Loucy (cell line): ENCODE results near the gene CCR4.
"Not testable (repeated sequence)": the region's sequence is repeated elsewhere in the genome, so short reads cannot be mapped to it uniquely, and the experiment has no call there.

Source experiments
- H2AFZ ChIP-seq: fragments of 200-600 bp; sonication (generic); 2 replicates; pipeline ENCODE4 v1.6.0; 2016; ENCODE audit warnings: antibody characterized with exemption, mild to moderate bottlenecking, low read length, moderate library complexity
- H3F3A ChIP-seq: fragments of 200-600 bp; 2 replicates; pipeline ENCODE4 v1.6.0; 2016; ENCODE audit warnings: antibody characterized with exemption, low read depth, mild to moderate bottlenecking
- H3K27me3 ChIP-seq: fragments of 200-600 bp; sonication (generic); 2 replicates; pipeline ENCODE4 v1.6.1; 2014; ENCODE audit warnings: low read length, mild to moderate bottlenecking; ENCODE audit not compliant: insufficient read depth, poor library complexity, severe bottlenecking
- H3K36me3 ChIP-seq: fragments of 200-600 bp; sonication (generic); 2 replicates; pipeline ENCODE4 v1.6.1; 2016; ENCODE audit warnings: low read length; ENCODE audit not compliant: insufficient read depth
- H3K4me1 ChIP-seq: fragments of 200-600 bp; sonication (generic); 2 replicates; pipeline ENCODE4 v1.5.1; 2014; ENCODE audit warnings: low read length, mild to moderate bottlenecking; ENCODE audit not compliant: insufficient read depth, poor library complexity, severe bottlenecking
- H3K4me2 ChIP-seq: fragments of 200-600 bp; sonication (generic); 2 replicates; pipeline ENCODE4 v1.6.0; 2014; ENCODE audit warnings: antibody characterized with exemption, low read length, low read depth, mild to moderate bottlenecking; ENCODE audit not compliant: poor library complexity, severe bottlenecking
- H3K4me3 ChIP-seq: fragments of 200-600 bp; sonication (generic); 2 replicates; pipeline ENCODE4 v1.5.1; 2014; ENCODE audit warnings: low read length, mild to moderate bottlenecking, mixed read lengths; ENCODE audit not compliant: poor library complexity, severe bottlenecking
- H3K79me2 ChIP-seq: fragments of 200-600 bp; sonication (generic); 2 replicates; pipeline ENCODE4 v1.6.1; 2014; ENCODE audit warnings: low read length; ENCODE audit not compliant: insufficient read depth
- H3K9ac ChIP-seq: fragments of 200-600 bp; sonication (generic); 2 replicates; pipeline ENCODE4 v1.6.0; 2014; ENCODE audit warnings: mild to moderate bottlenecking, low read depth, low read length, moderate library complexity; ENCODE audit not compliant: poor library complexity, severe bottlenecking
- H3K9me2 ChIP-seq: fragments of 200-600 bp; sonication (generic); replicated peaks from 2 replicates; pipeline ENCODE4 v1.6.1; 2016; ENCODE audit warnings: low read depth, low read length, mixed read lengths
- H3K9me3 ChIP-seq: fragments of 200-600 bp; sonication (generic); 2 replicates; pipeline ENCODE4 v1.6.1; 2014; ENCODE audit warnings: mild to moderate bottlenecking, antibody characterized with exemption, low read length, low read depth; ENCODE audit not compliant: insufficient read depth
- H4K20me1 ChIP-seq: fragments of 200-600 bp; sonication (generic); 2 replicates; pipeline ENCODE4 v1.6.0; 2014; ENCODE audit warnings: antibody characterized with exemption, low read length, mild to moderate bottlenecking; ENCODE audit not compliant: insufficient read depth, poor library complexity, severe bottlenecking
- CTCF ChIP-seq: fragments of 200-600 bp; sonication (generic); conservative IDR thresholded peaks from 2 replicates; pipeline ENCODE4 v1.5.1; 2014; ENCODE audit warnings: mild to moderate bottlenecking, antibody characterized with exemption, low read length
- EZH2phosphoT487 ChIP-seq: fragments of 200-600 bp; IDR thresholded peaks from 2 replicates; pipeline ENCODE4 v1.6.1; 2018; ENCODE audit warnings: antibody characterized with exemption, mild to moderate bottlenecking, moderate library complexity, borderline replicate concordance

CCR4 gene

GRCh38 chr3:32934150-32934742 is 17.2 kb upstream of the CCR4 start:
- H2AFZ ChIP-seq: 0 out of 2 replicates have a peak overlapping the region, but pooled peaks have one; percentile 49
- H3K4me1 ChIP-seq: no peaks in the 10 kb centered on the region
- no peaks in the 10 kb centered on the region for H3K36me3 ChIP-seq
- no peak overlapping the region for H3K4me3 ChIP-seq
- H3K9me2 ChIP-seq: no peaks in the 10 kb centered on the region
- TF ChIP-seq EZH2phosphoT487 (no peak), CTCF (peak; percentile 87)
- H4K20me1 ChIP-seq: no peaks in the 10 kb centered on the region
- no peak overlapping the region for H3K9ac ChIP-seq
- H3K4me2 ChIP-seq: no peak overlapping the region
- no peaks in the 10 kb centered on the region for H3K9me3 ChIP-seq
- no peaks in the 10 kb centered on the region for H3K27me3 ChIP-seq
- no peaks in the 10 kb centered on the region for H3F3A ChIP-seq
- H3K79me2 ChIP-seq: no peaks in the 10 kb centered on the region

GRCh38 chr3:32937331-32937730 is 14.1 kb upstream of the CCR4 start:
- no peaks in the 10 kb centered on the region for H3K9me2 ChIP-seq
- H3K4me1 ChIP-seq: no peaks in the 10 kb centered on the region
- H3K79me2 ChIP-seq: no peaks in the 10 kb centered on the region
- no peaks in the 10 kb centered on the region for H4K20me1 ChIP-seq
- no peak overlapping the region for H3K4me2 ChIP-seq
- TF ChIP-seq CTCF (no peak), EZH2phosphoT487 (no peak)
- H2AFZ ChIP-seq: no peak overlapping the region
- no peak overlapping the region for H3K4me3 ChIP-seq
- H3K9me3 ChIP-seq: no peaks in the 10 kb centered on the region
- no peaks in the 10 kb centered on the region for H3F3A ChIP-seq
- no peak overlapping the region for H3K9ac ChIP-seq
- H3K27me3 ChIP-seq: no peaks in the 10 kb centered on the region
- no peaks in the 10 kb centered on the region for H3K36me3 ChIP-seq

- not testable (repeated sequence) for H3K27me3 ChIP-seq, H3K9me3 ChIP-seq, H3K4me1 ChIP-seq, H3K9ac ChIP-seq, H3K36me3 ChIP-seq, H3F3A ChIP-seq, H3K79me2 ChIP-seq, H3K4me2 ChIP-seq, H4K20me1 ChIP-seq, H3K9me2 ChIP-seq, H3K4me3 ChIP-seq, H2AFZ ChIP-seq
Observed at GRCh38 chr3:32939531-32940284, 11.7 kb upstream of the CCR4 start.
